GM12878 (cell line): ENCODE data around the gene AUNIP.

ENCODE experiments used
- EZH2 ChIP-seq: IDR thresholded peaks from 2 replicates; pipeline ENCODE4 v1.6.1; 2012; ENCODE audit warnings: low read depth, mild to moderate bottlenecking, control low read depth, inconsistent platforms, low read length, borderline replicate concordance; ENCODE audit not compliant: control insufficient read depth
- HDAC2 ChIP-seq: fragments of 200-600 bp; sonication (generic); IDR thresholded peaks from 2 replicates; pipeline ENCODE4 v1.6.1; 2017
- IKZF1 ChIP-seq: fragments of 450-650 bp; conservative IDR thresholded peaks from 2 replicates; pipeline ENCODE4 v1.6.1; 2017; ENCODE audit warnings: antibody characterized with exemption, mild to moderate bottlenecking
- LARP7 ChIP-seq: fragments of 450-650 bp; IDR thresholded peaks from 2 replicates; pipeline ENCODE4 v1.6.1; 2017; ENCODE audit warnings: mild to moderate bottlenecking
- NRF1 ChIP-seq: conservative IDR thresholded peaks from 2 replicates; pipeline ENCODE4 v1.6.1; 2011; ENCODE audit warnings: mild to moderate bottlenecking, low read depth, low read length, improper control_type of control experiment
- POLR2A ChIP-seq: IDR thresholded peaks from 2 replicates; pipeline ENCODE4 v1.6.1; 2011; ENCODE audit warnings: low read depth, mild to moderate bottlenecking, low read length
- STAT3 ChIP-seq: IDR thresholded peaks from 2 replicates; pipeline ENCODE4 v1.6.1; 2011; ENCODE audit warnings: low read depth, low read length, improper control_type of control experiment
- TAF1 ChIP-seq: IDR thresholded peaks from 2 replicates; pipeline ENCODE4 v1.6.1; 2011; ENCODE audit warnings: mild to moderate bottlenecking, low read depth, low read length, borderline replicate concordance
- TF ChIP-seq, protein P1 (sequence below): IDR thresholded peaks from 2 replicates; pipeline ENCODE4 v1.6.1; 2012; ENCODE audit warnings: mild to moderate bottlenecking, low read depth, low read length
- TF ChIP-seq, protein P2 (sequence below), 3 experiments: IDR thresholded peaks in 2 of 3; conservative IDR thresholded peaks in 1 of 3; 2 replicates each; pipeline ENCODE4 v1.5.1; 2011; ENCODE audit warnings: low read depth in 3 of 3, low read length in 3 of 3, mild to moderate bottlenecking in 3 of 3, control low read depth in 2 of 3, moderate library complexity in 2 of 3, inconsistent platforms in 1 of 3, mixed read lengths in 1 of 3; ENCODE audit not compliant: control insufficient read depth in 2 of 3, insufficient read depth in 1 of 3; ENCODE audit errors: extremely low read depth in 1 of 3
- TF ChIP-seq, protein P3 (sequence below): IDR thresholded peaks from 2 replicates; pipeline ENCODE4 v1.6.1; 2011; ENCODE audit warnings: low read depth, mild to moderate bottlenecking, low read length, moderate library complexity, borderline replicate concordance; ENCODE audit errors: extremely low read depth

DNA sequence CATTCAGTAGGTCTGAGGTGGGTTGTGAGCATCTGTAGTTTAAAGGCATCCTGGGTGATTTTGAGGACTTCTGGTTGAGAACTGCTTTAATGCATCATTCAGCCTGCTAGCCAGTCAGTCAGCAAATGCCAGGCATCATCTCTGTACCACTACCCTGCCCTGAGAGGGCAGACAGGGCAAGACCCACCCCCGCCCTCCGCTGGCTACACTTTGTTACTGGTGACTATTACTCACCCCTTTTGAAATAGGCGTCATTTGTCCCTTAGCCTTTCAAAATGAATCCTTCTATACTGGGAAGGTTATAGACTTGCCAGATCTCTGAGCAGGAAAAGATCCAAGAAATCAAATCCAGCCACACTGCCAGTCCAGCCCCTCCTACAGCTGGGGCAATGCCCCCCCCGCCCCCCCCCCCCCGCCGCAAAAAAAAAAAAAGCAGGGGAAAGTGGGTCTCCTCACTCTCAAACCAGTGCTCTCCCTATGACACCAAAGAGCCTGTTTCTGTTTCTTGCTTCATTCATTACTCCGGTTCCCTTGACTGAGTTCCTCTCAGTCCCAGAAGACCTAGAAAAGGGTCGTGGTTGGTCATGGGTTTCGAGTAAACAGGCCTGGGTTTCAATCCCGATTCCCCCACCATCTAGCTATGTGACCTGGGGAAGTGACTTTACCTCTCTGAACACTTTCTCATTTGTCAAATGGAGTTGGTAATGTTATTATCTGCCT, 54.9 kb downstream of the AUNIP start:
- TF ChIP-seq, protein P1, sequence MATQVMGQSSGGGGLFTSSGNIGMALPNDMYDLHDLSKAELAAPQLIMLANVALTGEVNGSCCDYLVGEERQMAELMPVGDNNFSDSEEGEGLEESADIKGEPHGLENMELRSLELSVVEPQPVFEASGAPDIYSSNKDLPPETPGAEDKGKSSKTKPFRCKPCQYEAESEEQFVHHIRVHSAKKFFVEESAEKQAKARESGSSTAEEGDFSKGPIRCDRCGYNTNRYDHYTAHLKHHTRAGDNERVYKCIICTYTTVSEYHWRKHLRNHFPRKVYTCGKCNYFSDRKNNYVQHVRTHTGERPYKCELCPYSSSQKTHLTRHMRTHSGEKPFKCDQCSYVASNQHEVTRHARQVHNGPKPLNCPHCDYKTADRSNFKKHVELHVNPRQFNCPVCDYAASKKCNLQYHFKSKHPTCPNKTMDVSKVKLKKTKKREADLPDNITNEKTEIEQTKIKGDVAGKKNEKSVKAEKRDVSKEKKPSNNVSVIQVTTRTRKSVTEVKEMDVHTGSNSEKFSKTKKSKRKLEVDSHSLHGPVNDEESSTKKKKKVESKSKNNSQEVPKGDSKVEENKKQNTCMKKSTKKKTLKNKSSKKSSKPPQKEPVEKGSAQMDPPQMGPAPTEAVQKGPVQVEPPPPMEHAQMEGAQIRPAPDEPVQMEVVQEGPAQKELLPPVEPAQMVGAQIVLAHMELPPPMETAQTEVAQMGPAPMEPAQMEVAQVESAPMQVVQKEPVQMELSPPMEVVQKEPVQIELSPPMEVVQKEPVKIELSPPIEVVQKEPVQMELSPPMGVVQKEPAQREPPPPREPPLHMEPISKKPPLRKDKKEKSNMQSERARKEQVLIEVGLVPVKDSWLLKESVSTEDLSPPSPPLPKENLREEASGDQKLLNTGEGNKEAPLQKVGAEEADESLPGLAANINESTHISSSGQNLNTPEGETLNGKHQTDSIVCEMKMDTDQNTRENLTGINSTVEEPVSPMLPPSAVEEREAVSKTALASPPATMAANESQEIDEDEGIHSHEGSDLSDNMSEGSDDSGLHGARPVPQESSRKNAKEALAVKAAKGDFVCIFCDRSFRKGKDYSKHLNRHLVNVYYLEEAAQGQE, result no peak
- TF ChIP-seq EZH2 (no peak), POLR2A (no peak), HDAC2 (no peak), TAF1 (no peak), LARP7 (no peak), STAT3 (no peak), NRF1 (no peak), IKZF1 (no peak)
- TF ChIP-seq, protein P2, sequence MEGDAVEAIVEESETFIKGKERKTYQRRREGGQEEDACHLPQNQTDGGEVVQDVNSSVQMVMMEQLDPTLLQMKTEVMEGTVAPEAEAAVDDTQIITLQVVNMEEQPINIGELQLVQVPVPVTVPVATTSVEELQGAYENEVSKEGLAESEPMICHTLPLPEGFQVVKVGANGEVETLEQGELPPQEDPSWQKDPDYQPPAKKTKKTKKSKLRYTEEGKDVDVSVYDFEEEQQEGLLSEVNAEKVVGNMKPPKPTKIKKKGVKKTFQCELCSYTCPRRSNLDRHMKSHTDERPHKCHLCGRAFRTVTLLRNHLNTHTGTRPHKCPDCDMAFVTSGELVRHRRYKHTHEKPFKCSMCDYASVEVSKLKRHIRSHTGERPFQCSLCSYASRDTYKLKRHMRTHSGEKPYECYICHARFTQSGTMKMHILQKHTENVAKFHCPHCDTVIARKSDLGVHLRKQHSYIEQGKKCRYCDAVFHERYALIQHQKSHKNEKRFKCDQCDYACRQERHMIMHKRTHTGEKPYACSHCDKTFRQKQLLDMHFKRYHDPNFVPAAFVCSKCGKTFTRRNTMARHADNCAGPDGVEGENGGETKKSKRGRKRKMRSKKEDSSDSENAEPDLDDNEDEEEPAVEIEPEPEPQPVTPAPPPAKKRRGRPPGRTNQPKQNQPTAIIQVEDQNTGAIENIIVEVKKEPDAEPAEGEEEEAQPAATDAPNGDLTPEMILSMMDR (IDR thresholded peaks at IDR 0.05 in 2 of 3, conservative IDR thresholded peaks at IDR 0.05 in 1 of 3; ENCODE audit: control insufficient read depth in 2 of 3, extremely low read depth in 1 of 3, insufficient read depth in 1 of 3, low read depth in 3 of 3, low read length in 3 of 3), result no peak
- TF ChIP-seq, protein P3, sequence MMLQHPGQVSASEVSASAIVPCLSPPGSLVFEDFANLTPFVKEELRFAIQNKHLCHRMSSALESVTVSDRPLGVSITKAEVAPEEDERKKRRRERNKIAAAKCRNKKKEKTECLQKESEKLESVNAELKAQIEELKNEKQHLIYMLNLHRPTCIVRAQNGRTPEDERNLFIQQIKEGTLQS, result no peak
